Mammary epithelial cell (primary cell): ENCODE results near the gene CEP104.

Experiments
- EZH2 ChIP-seq: IDR thresholded peaks from 2 replicates; pipeline ENCODE4 v1.6.1; 2012; ENCODE audit warnings: low read length, inconsistent platforms, borderline replicate concordance
- TF ChIP-seq, protein P1 (sequence below), 2 donors: IDR thresholded peaks in 1 of 2; conservative IDR thresholded peaks in 1 of 2; 2 replicates each; pipeline ENCODE4 v1.5.1; 2011 to 2012; ENCODE audit warnings: inconsistent platforms in 2 of 2, low read length in 2 of 2, mild to moderate bottlenecking in 2 of 2, control low read depth in 1 of 2, low read depth in 1 of 2; ENCODE audit not compliant: insufficient read depth in 1 of 2; ENCODE audit errors: extremely low read depth in 1 of 2

DNA sequence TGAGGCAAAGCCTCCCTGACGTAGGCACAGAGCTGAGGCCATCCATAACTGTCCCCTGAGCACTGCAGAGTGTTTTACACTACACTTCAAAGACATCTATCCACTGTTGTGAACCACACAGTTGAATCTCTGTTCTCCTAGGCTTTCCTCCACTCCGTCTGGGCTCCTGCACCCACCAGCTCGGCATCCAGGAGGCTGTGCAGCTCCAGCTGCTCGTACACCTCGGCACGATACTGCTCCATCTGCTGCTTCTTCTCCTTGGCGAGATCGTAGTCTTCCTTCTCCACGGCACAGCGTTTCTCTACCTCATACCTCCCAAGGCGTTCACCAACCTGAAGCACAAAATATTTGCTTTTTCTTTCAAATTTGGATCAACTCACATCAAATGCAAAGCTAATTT is 18.2 kb downstream of the CEP104 start:
- TF ChIP-seq, protein P1, sequence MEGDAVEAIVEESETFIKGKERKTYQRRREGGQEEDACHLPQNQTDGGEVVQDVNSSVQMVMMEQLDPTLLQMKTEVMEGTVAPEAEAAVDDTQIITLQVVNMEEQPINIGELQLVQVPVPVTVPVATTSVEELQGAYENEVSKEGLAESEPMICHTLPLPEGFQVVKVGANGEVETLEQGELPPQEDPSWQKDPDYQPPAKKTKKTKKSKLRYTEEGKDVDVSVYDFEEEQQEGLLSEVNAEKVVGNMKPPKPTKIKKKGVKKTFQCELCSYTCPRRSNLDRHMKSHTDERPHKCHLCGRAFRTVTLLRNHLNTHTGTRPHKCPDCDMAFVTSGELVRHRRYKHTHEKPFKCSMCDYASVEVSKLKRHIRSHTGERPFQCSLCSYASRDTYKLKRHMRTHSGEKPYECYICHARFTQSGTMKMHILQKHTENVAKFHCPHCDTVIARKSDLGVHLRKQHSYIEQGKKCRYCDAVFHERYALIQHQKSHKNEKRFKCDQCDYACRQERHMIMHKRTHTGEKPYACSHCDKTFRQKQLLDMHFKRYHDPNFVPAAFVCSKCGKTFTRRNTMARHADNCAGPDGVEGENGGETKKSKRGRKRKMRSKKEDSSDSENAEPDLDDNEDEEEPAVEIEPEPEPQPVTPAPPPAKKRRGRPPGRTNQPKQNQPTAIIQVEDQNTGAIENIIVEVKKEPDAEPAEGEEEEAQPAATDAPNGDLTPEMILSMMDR (conservative IDR thresholded peaks at IDR 0.05 in 1 of 2, IDR thresholded peaks at IDR 0.05 in 1 of 2; ENCODE audit: extremely low read depth in 1 of 2, insufficient read depth in 1 of 2, low read depth in 1 of 2, low read length in 2 of 2) = no peak
- no peak for TF ChIP-seq EZH2
